ENCODE measurements around the gene SORCS1.

SORCS1 gene

DNA sequence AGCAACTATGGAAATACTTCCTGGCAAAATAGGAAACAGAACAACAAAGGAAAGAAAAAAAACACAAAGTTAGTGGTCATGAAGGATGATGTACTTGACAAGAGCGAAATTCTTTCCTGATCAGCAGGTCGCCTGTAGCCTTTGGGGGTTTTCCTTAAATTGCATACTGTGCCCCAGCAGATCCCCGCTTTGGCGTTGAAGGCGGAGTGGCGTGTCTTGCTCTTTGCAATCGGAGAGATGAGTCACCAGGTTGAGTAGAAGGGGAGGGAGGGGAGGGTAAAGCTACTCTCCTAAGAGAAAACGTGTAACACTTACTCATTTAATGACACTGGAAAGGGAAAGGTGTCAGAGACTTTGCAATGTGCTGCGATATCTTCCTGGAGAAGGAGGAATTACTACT is 587.2 kb downstream of the SORCS1 start:
- TF ChIP-seq, protein P1, sequence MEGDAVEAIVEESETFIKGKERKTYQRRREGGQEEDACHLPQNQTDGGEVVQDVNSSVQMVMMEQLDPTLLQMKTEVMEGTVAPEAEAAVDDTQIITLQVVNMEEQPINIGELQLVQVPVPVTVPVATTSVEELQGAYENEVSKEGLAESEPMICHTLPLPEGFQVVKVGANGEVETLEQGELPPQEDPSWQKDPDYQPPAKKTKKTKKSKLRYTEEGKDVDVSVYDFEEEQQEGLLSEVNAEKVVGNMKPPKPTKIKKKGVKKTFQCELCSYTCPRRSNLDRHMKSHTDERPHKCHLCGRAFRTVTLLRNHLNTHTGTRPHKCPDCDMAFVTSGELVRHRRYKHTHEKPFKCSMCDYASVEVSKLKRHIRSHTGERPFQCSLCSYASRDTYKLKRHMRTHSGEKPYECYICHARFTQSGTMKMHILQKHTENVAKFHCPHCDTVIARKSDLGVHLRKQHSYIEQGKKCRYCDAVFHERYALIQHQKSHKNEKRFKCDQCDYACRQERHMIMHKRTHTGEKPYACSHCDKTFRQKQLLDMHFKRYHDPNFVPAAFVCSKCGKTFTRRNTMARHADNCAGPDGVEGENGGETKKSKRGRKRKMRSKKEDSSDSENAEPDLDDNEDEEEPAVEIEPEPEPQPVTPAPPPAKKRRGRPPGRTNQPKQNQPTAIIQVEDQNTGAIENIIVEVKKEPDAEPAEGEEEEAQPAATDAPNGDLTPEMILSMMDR (conservative IDR thresholded peaks at IDR 0.05; ENCODE audit: low read length) = no peak
- DNase-seq (ENCODE audit: low read depth) = no peak
- H3K4me3 ChIP-seq (ENCODE audit: low read length) = no peak overlapping the region

DNA sequence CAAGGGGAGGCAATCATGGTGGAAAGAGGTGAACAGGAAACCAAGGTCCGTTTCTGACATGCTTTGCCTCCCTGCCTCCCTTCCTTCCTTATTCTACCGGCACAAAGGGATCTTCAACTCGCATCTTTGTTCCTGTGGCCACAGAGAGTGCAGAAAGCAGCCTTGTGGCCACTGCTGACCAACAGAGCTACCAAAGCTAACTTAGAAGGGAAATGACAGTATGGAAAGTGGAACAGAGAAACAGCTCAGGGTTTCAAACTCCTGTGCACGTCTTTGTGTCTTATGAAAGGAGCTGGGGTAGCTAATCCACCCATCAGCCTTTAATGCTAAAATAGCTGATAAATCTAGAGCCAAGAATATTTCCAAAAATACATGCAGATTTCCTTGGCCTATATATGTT is 588.0 kb downstream of the SORCS1 start:
- TF ChIP-seq, protein P1 (conservative IDR thresholded peaks at IDR 0.05; ENCODE audit: low read length) = no peak
- no peak overlapping the region for H3K4me3 ChIP-seq (ENCODE audit: low read length)
- no peak for DNase-seq (ENCODE audit: low read depth)

DNA sequence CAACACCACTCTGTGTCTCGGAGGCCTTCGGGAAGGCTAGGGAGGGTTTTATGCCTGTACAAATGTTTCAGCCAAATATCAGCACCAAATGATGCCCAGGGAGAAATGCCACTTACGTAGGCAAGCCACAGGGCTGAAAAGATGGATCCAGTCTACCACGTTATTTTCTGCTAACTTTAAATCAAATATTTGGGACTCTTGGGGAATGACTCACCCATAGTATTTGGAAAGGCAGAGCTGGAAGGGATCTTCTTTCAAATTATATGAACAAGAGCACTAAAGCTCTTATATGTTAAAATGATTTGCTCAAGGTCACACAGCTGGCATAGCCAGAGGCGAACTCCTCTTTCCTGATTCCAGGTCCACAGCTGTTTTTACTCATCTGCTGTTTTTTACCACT is 591.4 kb downstream of the SORCS1 start:
- peak; percentile 65 for DNase-seq (ENCODE audit: low read depth)
- H3K4me3 ChIP-seq (ENCODE audit: low read length) = no peak overlapping the region
- TF ChIP-seq, protein P1 (conservative IDR thresholded peaks at IDR 0.05; ENCODE audit: low read length) = no peak

DNA sequence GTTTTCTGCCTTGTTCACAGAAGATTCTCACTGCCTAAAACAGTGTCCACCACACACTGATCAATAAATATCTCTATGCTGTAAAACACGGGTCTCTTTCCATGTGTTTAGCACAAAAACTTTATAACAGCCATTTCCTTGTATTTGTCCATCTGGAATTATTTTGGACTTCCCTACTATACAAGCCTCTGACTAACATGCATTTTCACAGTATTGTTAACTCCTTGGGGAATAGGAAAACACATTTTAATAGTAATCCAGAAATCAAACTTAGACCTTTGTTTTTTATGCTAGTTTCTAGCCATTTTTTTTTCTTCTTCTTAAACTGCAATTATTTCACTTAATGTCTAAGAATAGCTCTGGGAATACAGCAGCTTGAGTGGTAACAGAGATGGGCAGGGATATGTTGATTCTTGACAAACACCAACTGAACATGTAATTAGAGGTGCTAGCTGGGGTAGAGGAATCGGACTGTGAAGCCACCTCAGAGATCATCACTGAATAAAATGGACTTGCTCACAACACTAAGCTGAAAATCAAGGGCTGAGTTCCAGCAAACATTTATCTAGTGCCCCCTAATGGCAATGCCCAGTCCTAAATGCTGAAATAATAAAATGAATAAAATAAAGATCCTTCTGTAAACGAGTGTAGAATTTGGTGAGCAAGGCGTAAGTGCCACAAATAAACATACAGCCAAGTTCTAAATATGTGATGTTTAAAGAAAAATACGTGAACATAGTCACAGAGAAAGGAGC is 593.1 kb downstream of the SORCS1 start:
- TF ChIP-seq, protein P1 (conservative IDR thresholded peaks at IDR 0.05; ENCODE audit: low read length) = peak; percentile 60
- H3K4me3 ChIP-seq (ENCODE audit: low read length) = no peak overlapping the region
- DNase-seq (ENCODE audit: low read depth) = peak; percentile 53

DNA sequence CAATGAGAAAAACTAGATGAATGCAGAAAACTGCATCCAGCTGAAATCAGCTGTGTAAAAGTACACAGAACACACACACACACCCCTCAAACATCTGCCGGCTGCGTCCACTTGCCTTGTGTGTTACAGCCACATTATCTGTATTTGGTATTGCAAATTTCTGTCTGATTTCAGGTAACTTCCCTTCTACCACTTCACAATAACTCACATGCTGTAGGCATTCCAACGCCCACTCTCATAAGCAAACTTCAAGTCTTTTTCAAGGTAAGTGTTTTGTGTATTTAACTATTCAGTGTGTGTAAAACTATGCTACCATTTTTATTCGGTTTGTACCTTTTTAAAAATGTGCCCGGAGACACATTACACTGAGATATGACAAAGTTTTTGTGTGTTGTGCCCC is 594.2 kb downstream of the SORCS1 start:
- H3K4me3 ChIP-seq (ENCODE audit: low read length) = no peak overlapping the region
- DNase-seq (ENCODE audit: low read depth) = no peak
- TF ChIP-seq, protein P1 (conservative IDR thresholded peaks at IDR 0.05; ENCODE audit: low read length) = no peak

DNA sequence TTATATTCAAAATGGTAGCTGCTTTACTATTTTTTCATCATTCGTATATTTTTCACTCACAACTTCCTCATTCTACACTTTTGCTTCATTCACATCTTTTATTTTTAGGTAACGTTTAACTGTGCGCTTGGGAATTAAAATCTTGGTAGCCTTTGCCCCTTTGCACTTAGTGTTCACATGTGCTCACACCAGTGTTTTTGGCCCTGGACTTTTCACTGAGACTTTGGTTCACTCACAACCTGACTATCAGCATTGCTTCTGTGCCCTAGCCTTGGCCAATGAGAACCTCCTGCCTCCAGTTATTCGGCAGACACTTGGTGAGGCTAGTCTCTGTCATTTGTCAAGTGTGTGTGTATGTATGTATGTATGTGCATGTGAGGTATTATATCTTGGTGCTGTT is 596.9 kb downstream of the SORCS1 start:
- no peak for DNase-seq (ENCODE audit: low read depth)
- no peak overlapping the region for H3K4me3 ChIP-seq (ENCODE audit: low read length)
- TF ChIP-seq, protein P1 (conservative IDR thresholded peaks at IDR 0.05; ENCODE audit: low read length) = no peak

DNA sequence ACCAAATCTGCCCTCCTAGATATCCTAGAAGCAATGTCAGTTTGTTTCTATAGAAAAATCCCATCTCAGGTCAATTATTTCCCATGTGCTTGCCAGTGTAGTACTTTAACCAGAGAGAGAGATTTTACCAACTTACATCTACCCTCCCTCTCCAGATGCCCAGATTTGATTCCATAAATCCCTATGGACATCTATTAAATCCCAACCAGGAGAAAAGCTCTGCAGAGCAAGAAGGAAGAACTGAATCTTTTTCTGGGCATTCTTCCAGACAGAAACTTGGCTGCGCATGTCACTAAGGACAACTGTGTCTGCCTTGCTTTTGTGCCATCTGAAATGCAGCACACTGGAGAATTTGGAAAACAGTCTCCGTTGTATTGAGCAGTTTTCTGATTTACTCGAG is 597.6 kb downstream of the SORCS1 start:
- DNase-seq (ENCODE audit: low read depth) = peak; percentile 35
- no peak overlapping the region for H3K4me3 ChIP-seq (ENCODE audit: low read length)
- TF ChIP-seq, protein P1 (conservative IDR thresholded peaks at IDR 0.05; ENCODE audit: low read length) = no peak

All from AG10803 (cell line).